Activated CD8-positive, alpha-beta T cell treated with anti-CD3 and anti-CD28 coated beads for 36 hours (primary cell): Measurements from ENCODE around the gene CRISP2. TPM values are rescaled to one million over a fixed set of nuclear protein-coding genes. Genes with fewer than 3 reads are reported as not detected.

Source experiments
- ATAC-seq: fragments of 200-7000 bp; cut with Tn5 transposase; one replicate; pipeline ENCODE4 v1.10.0; 2021; ENCODE audit warnings: mild to moderate bottlenecking, moderate library complexity
- CTCF ChIA-PET: fragments of 350-600 bp; sonication (Branson Sonifier 250); formaldehyde crosslinking; loops from one replicate; lab custom pipeline; 2021; ENCODE audit warnings: antibody characterized with exemption; lab: Charles Lee
- POLR2A ChIA-PET: fragments of 350-600 bp; sonication (Branson Sonifier 250); formaldehyde crosslinking; loops from one replicate; lab custom pipeline; 2021; ENCODE audit warnings: antibody characterized with exemption; lab: Charles Lee
- DNase-seq: peaks from one replicate; pipeline ENCODE4 v3.0.0-alpha.2; 2020
- H3K27ac Mint-ChIP-seq: one replicate; pipeline ENCODE4 v1.8.0; 2021; ENCODE audit warnings: mild to moderate bottlenecking, mixed read lengths
- H3K27me3 Mint-ChIP-seq: one replicate; pipeline ENCODE4 v1.8.0; 2021; ENCODE audit warnings: mixed read lengths
- H3K36me3 Mint-ChIP-seq: one replicate; pipeline ENCODE4 v1.8.0; 2021; ENCODE audit warnings: low read depth, mixed read lengths
- H3K4me1 Mint-ChIP-seq: one replicate; pipeline ENCODE4 v1.8.0; 2021; ENCODE audit warnings: low read depth, mixed read lengths
- H3K4me3 Mint-ChIP-seq: one replicate; pipeline ENCODE4 v1.8.0; 2021; ENCODE audit warnings: mild to moderate bottlenecking, moderate library complexity, mixed read lengths
- H3K9me3 Mint-ChIP-seq: one replicate; pipeline ENCODE4 v1.8.0; 2021; ENCODE audit warnings: mixed read lengths
- CTCF ChIP-seq: fragments of 200-600 bp; IDR thresholded peaks from one replicate; pipeline ENCODE4 v1.8.0; 2022; ENCODE audit warnings: antibody characterized with exemption, mild to moderate bottlenecking
- intact Hi-C: fragments of 100-400 bp; cut with micrococcal nuclease; formaldehyde crosslinking; loops from one replicate; pipeline ENCODE4 v1.10.0; 2022
- total RNA-seq, 2 experiments: library from RNA; stranded (reverse); gene quantifications; one replicate each; pipeline ENCODE4 v1.2.3, GENCODE V29; 2021

The CRISP2 gene
- total RNA-seq, 2 experiments from 2014 or later = not detected

- DNase-seq = no peak
- no peak overlapping the region for H3K4me3 Mint-ChIP-seq
- POLR2A ChIA-PET = no interaction called here
- H3K36me3 Mint-ChIP-seq = no peaks in the 10 kb centered on the region
- H3K4me1 Mint-ChIP-seq = no peaks in the 10 kb centered on the region
- H3K27ac Mint-ChIP-seq = no peak overlapping the region
- TF ChIP-seq CTCF = no peak
- ATAC-seq = no peak
- no peaks in the 10 kb centered on the region for H3K27me3 Mint-ChIP-seq
- intact Hi-C loops = no loop called here
- no peaks in the 10 kb centered on the region for H3K9me3 Mint-ChIP-seq
- CTCF ChIA-PET = interaction anchor here (1.1 kb wide), 1 partner anchor 137 kb away, joined by 3 read pairs; the partner anchor contains the start of gene PGK2
Measured at GRCh38 chr6:49649988-49650387, 63.4 kb downstream of the CRISP2 start.

- CTCF ChIA-PET = interaction anchor here (1.0 to 1.4 kb wide), 2 partner anchors 116 to 238 kb away, joined by 3 to 5 read pairs; no protein-coding TSS in a partner anchor
- Mint-ChIP-seq H3K27me3 (no peaks in the 10 kb centered on the region), H3K4me1 (no peaks in the 10 kb centered on the region), H3K4me3 (no peak overlapping the region), H3K36me3 (no peaks in the 10 kb centered on the region), H3K9me3 (no peaks in the 10 kb centered on the region), H3K27ac (no peak overlapping the region)
- POLR2A ChIA-PET = no interaction called here
- intact Hi-C loops = no loop called here
- DNase-seq (no peak), ATAC-seq (no peak)
- no peak for TF ChIP-seq CTCF
Measured at GRCh38 chr6:49648036-49648435, 65.3 kb downstream of the CRISP2 start.

- no peak for ATAC-seq
- H3K4me1 Mint-ChIP-seq = no peaks in the 10 kb centered on the region
- no peaks in the 10 kb centered on the region for H3K9me3 Mint-ChIP-seq
- DNase-seq = no peak
- H3K36me3 Mint-ChIP-seq = no peaks in the 10 kb centered on the region
- H3K27ac Mint-ChIP-seq = no peak overlapping the region
- intact Hi-C loops = no loop called here
- no peaks in the 10 kb centered on the region for H3K27me3 Mint-ChIP-seq
- H3K4me3 Mint-ChIP-seq = no peak overlapping the region
- no peak for TF ChIP-seq CTCF
- CTCF ChIA-PET = interaction anchor here (1.0 kb wide), 1 partner anchor 116 kb away, joined by 5 read pairs; no protein-coding TSS in a partner anchor
- POLR2A ChIA-PET = no interaction called here
Measured at GRCh38 chr6:49647476-49647875, 65.9 kb downstream of the CRISP2 start.

GRCh38 chr6:49646942-49647341 lies 66.4 kb downstream of the CRISP2 start:
- intact Hi-C loops = no loop called here
- no peaks in the 10 kb centered on the region for H3K9me3 Mint-ChIP-seq
- H3K4me3 Mint-ChIP-seq = no peak overlapping the region
- DNase-seq = no peak
- CTCF ChIA-PET = no interaction called here
- no peak for ATAC-seq
- H3K36me3 Mint-ChIP-seq = no peaks in the 10 kb centered on the region
- no peak for TF ChIP-seq CTCF
- POLR2A ChIA-PET = no interaction called here
- H3K4me1 Mint-ChIP-seq = no peaks in the 10 kb centered on the region
- H3K27ac Mint-ChIP-seq = no peak overlapping the region
- H3K27me3 Mint-ChIP-seq = no peaks in the 10 kb centered on the region

- POLR2A ChIA-PET = no interaction called here
- intact Hi-C loops = no loop called here
- no peaks in the 10 kb centered on the region for H3K27me3 Mint-ChIP-seq
- H3K9me3 Mint-ChIP-seq = no peaks in the 10 kb centered on the region
- CTCF ChIA-PET = no interaction called here
- ATAC-seq (no peak), DNase-seq (no peak)
- H3K36me3 Mint-ChIP-seq = no peaks in the 10 kb centered on the region
- no peaks in the 10 kb centered on the region for H3K4me1 Mint-ChIP-seq
- H3K4me3 Mint-ChIP-seq = no peak overlapping the region
- no peak overlapping the region for H3K27ac Mint-ChIP-seq
- no peak for TF ChIP-seq CTCF
Measured at GRCh38 chr6:49646130-49646824, 67.1 kb downstream of the CRISP2 start.
